Measurements from ENCODE around the gene TSTD1. TPM values are rescaled to one million over a fixed set of nuclear protein-coding genes. Genes with fewer than 3 reads are reported as not detected.

Gene TSTD1
- total and polyA plus RNA-seq, 12 donors: 46.3 to 280 (median 93.3) TPM

- no peak overlapping the region for H3K4me3 ChIP-seq
- DNase-seq: no peak
- no peaks in the 10 kb centered on the region for H3K4me1 ChIP-seq (replicated peaks in 1 of 2)
- no peaks in the 10 kb centered on the region for H3K27me3 ChIP-seq
- no peaks in the 10 kb centered on the region for H3K36me3 ChIP-seq (replicated peaks in 1 of 2)
- intact Hi-C loops (cut with DNase I): no loop called here
- H3K27ac ChIP-seq: no peak overlapping the region
- no peaks in the 10 kb centered on the region for H3K9me3 ChIP-seq (replicated peaks in 1 of 3)
- TF ChIP-seq CTCF (IDR thresholded peaks at IDR 0.05) (no peak), POLR2A (IDR thresholded peaks at IDR 0.05) (no peak)
Measured at GRCh38 chr1:161076410-161076809, 37.6 kb upstream of the TSTD1 start.

GRCh38 chr1:161074676-161075368 lies 36.1 kb upstream of the TSTD1 start:
- 78 to 90% (median 88%) methylated on average over 7 to 12 of the region's 12 CpGs for WGBS, 4 donors
- Histone ChIP-seq H3K27ac (no peak overlapping the region), H3K9me3 (replicated peaks in 1 of 3) (no peaks in the 10 kb centered on the region), H3K4me3 (no peak overlapping the region), H3K4me1 (replicated peaks in 1 of 2) (no peaks in the 10 kb centered on the region), H3K36me3 (replicated peaks in 1 of 2) (no peaks in the 10 kb centered on the region), H3K27me3 (no peaks in the 10 kb centered on the region)
- TF ChIP-seq POLR2A (IDR thresholded peaks at IDR 0.05): no peak
- no peak for TF ChIP-seq CTCF (IDR thresholded peaks at IDR 0.05)
- intact Hi-C loops (cut with DNase I): no loop called here
- no peak for DNase-seq

GRCh38 chr1:161073474-161074121 lies 34.8 kb upstream of the TSTD1 start:
- H3K4me3 ChIP-seq: no peak overlapping the region
- DNase-seq: no peak
- 33 to 80% (median 65%) methylated on average over 2 to 7 of the region's 7 CpGs for WGBS, 4 donors
- no peaks in the 10 kb centered on the region for H3K4me1 ChIP-seq (replicated peaks in 1 of 2)
- H3K27me3 ChIP-seq: no peaks in the 10 kb centered on the region
- TF ChIP-seq POLR2A (IDR thresholded peaks at IDR 0.05): no peak
- TF ChIP-seq CTCF (IDR thresholded peaks at IDR 0.05): no peak
- no peak overlapping the region for H3K27ac ChIP-seq
- intact Hi-C loops (cut with DNase I): no loop called here
- no peaks in the 10 kb centered on the region for H3K36me3 ChIP-seq (replicated peaks in 1 of 2)
- H3K9me3 ChIP-seq (replicated peaks in 1 of 3): no peaks in the 10 kb centered on the region

- no peaks in the 10 kb centered on the region for H3K36me3 ChIP-seq (replicated peaks in 1 of 2)
- no peaks in the 10 kb centered on the region for H3K9me3 ChIP-seq (replicated peaks in 1 of 3)
- H3K27ac ChIP-seq: no peak overlapping the region
- DNase-seq: no peak
- WGBS, 4 donors: 86 to 94% (median 89%) methylated on average over 15 to 19 of the region's 19 CpGs
- intact Hi-C loops (cut with DNase I): no loop called here
- no peaks in the 10 kb centered on the region for H3K27me3 ChIP-seq
- no peak overlapping the region for H3K4me3 ChIP-seq
- no peaks in the 10 kb centered on the region for H3K4me1 ChIP-seq (replicated peaks in 1 of 2)
- TF ChIP-seq POLR2A (IDR thresholded peaks at IDR 0.05) (no peak), CTCF (IDR thresholded peaks at IDR 0.05) (no peak)
Measured at GRCh38 chr1:161072751-161073449, 34.1 kb upstream of the TSTD1 start.
